Endothelial cell of umbilical vein (primary cell): ENCODE results near the gene FAXDC2. TPM values are rescaled to one million over a fixed set of nuclear protein-coding genes. Genes with fewer than 3 reads are reported as not detected.

Experiments
- BruUV-seq: library from RNA; stranded (reverse); fragments of 400-500 nt; replicated peaks from 2 replicates; lab custom pipeline; 2021; lab: Mats Ljungman, UMichigan
- CTCF ChIA-PET: fragments of 300-600, 350-600 bp; sonication (Branson Sonifier 250); formaldehyde crosslinking; loops from one replicate; lab custom pipeline; 2021; ENCODE audit warnings: antibody characterized with exemption, inconsistent platforms; lab: Charles Lee
- POLR2A ChIA-PET: fragments of 300-600, 350-600 bp; sonication (Branson Sonifier 250); formaldehyde crosslinking; loops from one replicate; lab custom pipeline; 2021; ENCODE audit warnings: antibody characterized with exemption, inconsistent platforms; lab: Charles Lee
- DNase-seq: peaks from one replicate; pipeline ENCODE4 v3.0.0-alpha.2; 2011; ENCODE audit warnings: low read depth, low spot score
- FAIRE-seq: peaks from 2 replicates; lab custom pipeline; 2011; peaks lifted over from hg19 to GRCh38; lab: Jason Lieb, UNC
- H2AFZ ChIP-seq: 2 replicates; pipeline ENCODE4 v1.6.0; 2012; ENCODE audit warnings: low read depth, low read length, control low read depth, inconsistent platforms
- H3K27ac ChIP-seq: 2 replicates; pipeline ENCODE4 v1.5.1; 2011; ENCODE audit warnings: low read depth, mild to moderate bottlenecking, control low read depth, low read length, moderate library complexity; ENCODE audit not compliant: insufficient read depth
- H3K27me3 ChIP-seq, 2 experiments: 2 replicates each; pipeline versions ENCODE4 v1.6.0 to v1.6.1; 2011; ENCODE audit warnings: low read length in 2 of 2, mixed read lengths in 1 of 2; ENCODE audit not compliant: control insufficient read depth in 2 of 2, insufficient read depth in 2 of 2
- H3K36me3 ChIP-seq, 2 experiments: 2 replicates in 1 of 2; 3 replicates in 1 of 2; pipeline ENCODE4 v1.5.1; 2011; ENCODE audit warnings: low read length in 2 of 2, mild to moderate bottlenecking in 1 of 2, moderate library complexity in 1 of 2; ENCODE audit not compliant: control insufficient read depth in 2 of 2, insufficient read depth in 2 of 2; ENCODE audit errors: extremely low read depth in 1 of 2
- H3K4me1 ChIP-seq: 3 replicates; pipeline ENCODE4 v1.5.1; 2011; ENCODE audit warnings: mild to moderate bottlenecking, low read length; ENCODE audit not compliant: control insufficient read depth, insufficient read depth; ENCODE audit errors: extremely low read depth
- H3K4me2 ChIP-seq: 2 replicates; pipeline ENCODE4 v1.6.1; 2011; ENCODE audit warnings: low read length, control low read depth, mixed read lengths; ENCODE audit not compliant: insufficient read depth
- H3K4me3 ChIP-seq, 3 experiments: fragments of 200-600 bp in 1 of 3; sonication (generic), shearing (Covaris generic) in 1 of 3; replicated peaks in 1 of 3; 2 replicates each; pipeline ENCODE4 v1.5.1; 2011 to 2016; ENCODE audit warnings: control low read depth in 3 of 3, low read length in 3 of 3, mild to moderate bottlenecking in 2 of 3, inconsistent platforms in 1 of 3, low read depth in 1 of 3, moderate library complexity in 1 of 3; ENCODE audit not compliant: insufficient read depth in 1 of 3
- H3K79me2 ChIP-seq: 2 replicates; pipeline ENCODE4 v1.6.0; 2012; ENCODE audit warnings: low read length, inconsistent platforms; ENCODE audit not compliant: control insufficient read depth, insufficient read depth
- H3K9ac ChIP-seq: replicated peaks from 2 replicates; pipeline ENCODE3; 2011; ENCODE audit warnings: low read length, control low read depth; ENCODE audit not compliant: insufficient read depth; ENCODE audit errors: extremely low read depth
- H3K9me1 ChIP-seq: replicated peaks from 3 replicates; pipeline ENCODE4 v1.6.0; 2011; ENCODE audit warnings: mild to moderate bottlenecking, low read length; ENCODE audit not compliant: control insufficient read depth, insufficient read depth; ENCODE audit errors: extremely low read depth
- H3K9me3 ChIP-seq: replicated peaks from 2 replicates; pipeline ENCODE4 v1.5.1; 2012; ENCODE audit warnings: low read length, inconsistent platforms; ENCODE audit not compliant: control insufficient read depth, insufficient read depth
- H4K20me1 ChIP-seq: replicated peaks from 2 replicates; pipeline ENCODE3; 2011; ENCODE audit warnings: mild to moderate bottlenecking, low read length; ENCODE audit not compliant: control insufficient read depth, insufficient read depth; ENCODE audit errors: extremely low read depth
- CTCF ChIP-seq, 2 donors: IDR thresholded peaks; 1 replicate in 1 of 2; 2 replicates in 1 of 2; pipeline ENCODE4 v1.5.1; 2011; ENCODE audit warnings: low read length in 2 of 2, mild to moderate bottlenecking in 2 of 2, moderate library complexity in 2 of 2, control low read depth in 1 of 2, inconsistent platforms in 1 of 2, low read depth in 1 of 2; ENCODE audit not compliant: insufficient read depth in 1 of 2; ENCODE audit errors: extremely low read depth in 1 of 2
- EZH2 ChIP-seq: IDR thresholded peaks from 2 replicates; pipeline ENCODE4 v1.6.1; 2012; ENCODE audit warnings: borderline replicate concordance, low read depth, mild to moderate bottlenecking, moderate library complexity, low read length, inconsistent platforms; ENCODE audit not compliant: severe bottlenecking
- FOS ChIP-seq: IDR thresholded peaks from 2 replicates; pipeline ENCODE4 v1.6.1; 2011; ENCODE audit warnings: mild to moderate bottlenecking, low read length, moderate library complexity, borderline replicate concordance; ENCODE audit not compliant: insufficient read depth
- GATA2 ChIP-seq: IDR thresholded peaks from 2 replicates; pipeline ENCODE4 v1.7.0; 2011; ENCODE audit warnings: low read depth, mild to moderate bottlenecking, moderate library complexity, mixed read lengths, low read length; ENCODE audit not compliant: insufficient read length, insufficient read depth
- JUN ChIP-seq: IDR thresholded peaks from 2 replicates; pipeline ENCODE4 v1.6.1; 2011; ENCODE audit warnings: borderline replicate concordance, low read depth; ENCODE audit not compliant: insufficient read length, insufficient read depth
- MAX ChIP-seq: IDR thresholded peaks from 2 replicates; pipeline ENCODE4 v1.6.1; 2011; ENCODE audit not compliant: insufficient read depth, insufficient read length
- MYC ChIP-seq: IDR thresholded peaks from one replicate; pipeline ENCODE4 v1.6.1; 2011; ENCODE audit warnings: mild to moderate bottlenecking, low read depth, low read length
- POLR2A ChIP-seq: IDR thresholded peaks from 2 replicates; pipeline ENCODE4 v1.6.1; 2012; ENCODE audit warnings: low read depth, mild to moderate bottlenecking, control low read depth, low read length
- POLR2AphosphoS5 ChIP-seq: IDR thresholded peaks from 2 replicates; pipeline ENCODE4 v1.6.1; 2012; ENCODE audit warnings: low read depth, mild to moderate bottlenecking, control low read depth, low read length, moderate library complexity; ENCODE audit not compliant: insufficient read depth
- dilution Hi-C: fragments of 300-500 bp; cut with MboI; formaldehyde crosslinking; loops from one replicate; pipeline ENCODE4 v1.15.0; 2019; ENCODE audit warnings: low sequenced_read_pairs; ENCODE audit not compliant: extremely low pct_ligation_motif_present
- intact Hi-C: fragments of 100-400 bp; cut with micrococcal nuclease; formaldehyde crosslinking; loops from one replicate; pipeline ENCODE4 v1.10.0; 2022
- polyA plus RNA-seq, 4 experiments: library from polyadenylated mRNA; depleted of rRNA in 3 of 4; stranded (reverse) in 3 of 4; unstranded in 1 of 4; fragments of >200 nt; gene quantifications; 2 replicates each; pipeline versions ENCODE4 v1.2.1 to v1.2.3, GENCODE V29; 2011 to 2012; ENCODE audit warnings: missing spikeins in 1 of 4
- total RNA-seq: library from RNA; stranded (reverse); gene quantifications from 2 replicates; pipeline ENCODE4 v1.2.3, GENCODE V29; 2021

Gene FAXDC2
- total and polyA plus RNA-seq, 2 donors (not counting 3 experiments of a cell fraction or from before 2014, with no cell fraction given): 8.3 to 12.0 TPM

- Histone ChIP-seq H3K4me3 (no peak overlapping the region), H3K4me1 (no peaks in the 10 kb centered on the region), H3K9me1 (no peaks in the 10 kb centered on the region), H3K27me3 (no peaks in the 10 kb centered on the region), H3K9ac (no peak overlapping the region), H3K9me3 (no peaks in the 10 kb centered on the region), H3K36me3 (peaks cover 25 to 29% of the 10 kb centered on the region in 2 experiments), H2AFZ (no peak overlapping the region), H3K27ac (no peak overlapping the region), H3K4me2 (no peak overlapping the region), H4K20me1 (no peaks in the 10 kb centered on the region), H3K79me2 (peaks cover 18% of the 10 kb centered on the region)
- FAIRE-seq: no peak
- TF ChIP-seq GATA2 (no peak), JUN (no peak), FOS (no peak), CTCF (IDR thresholded peaks at IDR 0.05; ENCODE audit: extremely low read depth in 1 of 2, insufficient read depth in 1 of 2, low read depth in 1 of 2, low read length in 2 of 2) (no peak), POLR2A (no peak), MAX (no peak), POLR2AphosphoS5 (no peak), MYC (no peak), EZH2 (no peak)
- DNase-seq: no peak
- BruUV-seq: no TSS peak
- dilution Hi-C loops: no loop called here
- CTCF ChIA-PET: interaction anchor here (0.8 to 1.1 kb wide), 2 partner anchors 9 to 38 kb away, joined by 3 read pairs; no protein-coding TSS in a partner anchor
- POLR2A ChIA-PET: no interaction called here
- intact Hi-C loops: no loop called here
These were observed 18.3 kb upstream of the FAXDC2 start for GRCh38 chr5:154868702-154869101.
